Esophagus squamous epithelium (tissue), 5 donors: ENCODE results near the gene NPAS2. TPM values are rescaled to one million over a fixed set of nuclear protein-coding genes. Genes with fewer than 3 reads are reported as not detected.

Experiments used
- DNase-seq: peaks from one replicate; lab custom pipeline; 2025; lab: John Stamatoyannopoulos, UW
- H3K27ac ChIP-seq, 4 donors: fragments of 200-600 bp; sonication (generic); one replicate each; pipeline ENCODE4 v1.5.1; 2016 to 2019; ENCODE audit warnings: mild to moderate bottlenecking in 1 of 4
- H3K27me3 ChIP-seq, 4 donors: fragments of 200-600 bp; sonication (generic); 1 replicate in 3 of 4; 2 replicates in 1 of 4; pipeline versions ENCODE4 v1.5.1 to v1.6.0; 2017 to 2021; ENCODE audit warnings: antibody characterized with exemption in 1 of 4
- H3K36me3 ChIP-seq, 3 donors: fragments of 200-600 bp; sonication (generic); one replicate each; pipeline ENCODE4 v1.5.1; 2016 to 2019
- H3K4me1 ChIP-seq, 3 donors: fragments of 200-600 bp; sonication (generic); one replicate each; pipeline ENCODE4 v1.5.1; 2017 to 2019
- H3K4me3 ChIP-seq, 4 donors: fragments of 200-600 bp; sonication (generic); 1 replicate in 3 of 4; 2 replicates in 1 of 4; pipeline ENCODE4 v1.5.1; 2016 to 2019; ENCODE audit warnings: mild to moderate bottlenecking in 2 of 4, moderate library complexity in 1 of 4
- H3K9me3 ChIP-seq, 3 donors: fragments of 200-600 bp; sonication (generic); one replicate each; pipeline ENCODE4 v1.5.1; 2016 to 2019
- CTCF ChIP-seq, 6 experiments: fragments of 450-650 bp in 4 of 6; fragments of 200-600 bp in 2 of 6; sonication (generic) in 2 of 6; IDR thresholded peaks; one replicate each; pipeline ENCODE4 v1.5.1; 2016 to 2019; ENCODE audit warnings: antibody characterized with exemption in 6 of 6, mild to moderate bottlenecking in 4 of 6, moderate library complexity in 4 of 6
- POLR2A ChIP-seq, 4 donors: fragments of 450-650 bp; IDR thresholded peaks; one replicate each; pipeline ENCODE4 v1.6.1; 2017; ENCODE audit warnings: antibody characterized with exemption in 4 of 4, mild to moderate bottlenecking in 4 of 4, moderate library complexity in 3 of 4
- WGBS, 2 donors: methylation state at CpG; one replicate each; pipeline ENCODE4 v1.1.5; 2018; 5-methylcytosine and 5-hydroxymethylcytosine counted together
- intact Hi-C: fragments of 100-400 bp; cut with DNase I; formaldehyde crosslinking; loops from one replicate; pipeline ENCODE4 v1.15.0; 2022
- total RNA-seq, 4 donors: library from RNA; depleted of rRNA; stranded (reverse); fragments of >200 nt; gene quantifications; one replicate each; pipeline ENCODE4 v1.1.0, GENCODE V29; 2016
- donor health status: DM: yes; HTN: yes; CAD: no.

Gene NPAS2
- total RNA-seq, 4 donors from 2014 or later = 29.1 to 64.2 (median 39.1) TPM

GRCh38 chr2:101045330-101045729 lies 225.4 kb downstream of the NPAS2 start:
- Histone ChIP-seq H3K4me3 (no peak overlapping the region), H3K4me1 (peaks cover 10 to 22% (median 14%) of the 10 kb centered on the region in 3 donors), H3K9me3 (no peaks in the 10 kb centered on the region), H3K27ac (no peak overlapping the region), H3K36me3 (peaks cover 0 to 79% (median 0%) of the 10 kb centered on the region in 3 donors), H3K27me3 (no peaks in the 10 kb centered on the region)
- TF ChIP-seq POLR2A (IDR thresholded peaks at IDR 0.05) (no peak), CTCF (IDR thresholded peaks at IDR 0.05) (no peak)
- WGBS, 2 donors = 76 to 87% methylated on average over 3 to 6 of the region's 10 CpGs
- intact Hi-C loops = no loop called here
- DNase-seq = no peak

Other genes with a start within 250 kb of the NPAS2 start
- gene RPL31, start 182.2 kb downstream of the NPAS2 start, total RNA-seq = 1,000 to 10,000 TPM in 3 of 4 donors, 100 to 1,000 TPM in 1; 638 to 2,401 (median 1,440) TPM